ENCODE measurements around the gene PURB. TPM values are rescaled to one million over a fixed set of nuclear protein-coding genes. Genes with fewer than 3 reads are reported as not detected.

PURB gene
- total and polyA plus RNA-seq, 2 experiments from 2014 or later, result 3.1 to 27.1 TPM

DNA sequence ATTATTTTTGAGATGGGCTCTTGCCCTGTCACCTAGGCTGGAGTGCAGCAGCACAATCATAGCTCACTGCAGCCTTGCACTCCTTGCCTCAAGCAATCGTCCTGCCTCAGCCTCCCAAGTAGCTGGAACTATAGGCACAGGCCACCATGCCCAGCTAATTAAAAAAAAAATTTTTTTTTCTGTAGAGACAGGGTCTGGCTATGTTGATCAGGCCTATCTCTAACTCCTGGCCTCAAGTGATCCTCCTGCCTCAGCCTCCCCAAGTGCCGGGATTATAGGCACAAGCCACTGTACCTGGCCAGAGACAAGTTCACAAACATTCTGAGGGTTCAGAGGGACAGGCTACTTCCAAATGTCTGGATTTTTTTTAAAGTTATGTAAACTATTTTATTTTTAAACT is 32.1 kb upstream of the PURB start:
- no peak for TF ChIP-seq JUNB (IDR thresholded peaks at IDR 0.05; ENCODE audit: unreplicated experiment)
- no peak for TF ChIP-seq EZH2phosphoT487 (IDR thresholded peaks at IDR 0.05; ENCODE audit: unreplicated experiment)
- TF ChIP-seq, protein P1, sequence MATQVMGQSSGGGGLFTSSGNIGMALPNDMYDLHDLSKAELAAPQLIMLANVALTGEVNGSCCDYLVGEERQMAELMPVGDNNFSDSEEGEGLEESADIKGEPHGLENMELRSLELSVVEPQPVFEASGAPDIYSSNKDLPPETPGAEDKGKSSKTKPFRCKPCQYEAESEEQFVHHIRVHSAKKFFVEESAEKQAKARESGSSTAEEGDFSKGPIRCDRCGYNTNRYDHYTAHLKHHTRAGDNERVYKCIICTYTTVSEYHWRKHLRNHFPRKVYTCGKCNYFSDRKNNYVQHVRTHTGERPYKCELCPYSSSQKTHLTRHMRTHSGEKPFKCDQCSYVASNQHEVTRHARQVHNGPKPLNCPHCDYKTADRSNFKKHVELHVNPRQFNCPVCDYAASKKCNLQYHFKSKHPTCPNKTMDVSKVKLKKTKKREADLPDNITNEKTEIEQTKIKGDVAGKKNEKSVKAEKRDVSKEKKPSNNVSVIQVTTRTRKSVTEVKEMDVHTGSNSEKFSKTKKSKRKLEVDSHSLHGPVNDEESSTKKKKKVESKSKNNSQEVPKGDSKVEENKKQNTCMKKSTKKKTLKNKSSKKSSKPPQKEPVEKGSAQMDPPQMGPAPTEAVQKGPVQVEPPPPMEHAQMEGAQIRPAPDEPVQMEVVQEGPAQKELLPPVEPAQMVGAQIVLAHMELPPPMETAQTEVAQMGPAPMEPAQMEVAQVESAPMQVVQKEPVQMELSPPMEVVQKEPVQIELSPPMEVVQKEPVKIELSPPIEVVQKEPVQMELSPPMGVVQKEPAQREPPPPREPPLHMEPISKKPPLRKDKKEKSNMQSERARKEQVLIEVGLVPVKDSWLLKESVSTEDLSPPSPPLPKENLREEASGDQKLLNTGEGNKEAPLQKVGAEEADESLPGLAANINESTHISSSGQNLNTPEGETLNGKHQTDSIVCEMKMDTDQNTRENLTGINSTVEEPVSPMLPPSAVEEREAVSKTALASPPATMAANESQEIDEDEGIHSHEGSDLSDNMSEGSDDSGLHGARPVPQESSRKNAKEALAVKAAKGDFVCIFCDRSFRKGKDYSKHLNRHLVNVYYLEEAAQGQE (IDR thresholded peaks at IDR 0.05; ENCODE audit: unreplicated experiment), result no peak
- no peak for TF ChIP-seq STAT1 (IDR thresholded peaks at IDR 0.05; ENCODE audit: unreplicated experiment)
- TF ChIP-seq, protein P2, sequence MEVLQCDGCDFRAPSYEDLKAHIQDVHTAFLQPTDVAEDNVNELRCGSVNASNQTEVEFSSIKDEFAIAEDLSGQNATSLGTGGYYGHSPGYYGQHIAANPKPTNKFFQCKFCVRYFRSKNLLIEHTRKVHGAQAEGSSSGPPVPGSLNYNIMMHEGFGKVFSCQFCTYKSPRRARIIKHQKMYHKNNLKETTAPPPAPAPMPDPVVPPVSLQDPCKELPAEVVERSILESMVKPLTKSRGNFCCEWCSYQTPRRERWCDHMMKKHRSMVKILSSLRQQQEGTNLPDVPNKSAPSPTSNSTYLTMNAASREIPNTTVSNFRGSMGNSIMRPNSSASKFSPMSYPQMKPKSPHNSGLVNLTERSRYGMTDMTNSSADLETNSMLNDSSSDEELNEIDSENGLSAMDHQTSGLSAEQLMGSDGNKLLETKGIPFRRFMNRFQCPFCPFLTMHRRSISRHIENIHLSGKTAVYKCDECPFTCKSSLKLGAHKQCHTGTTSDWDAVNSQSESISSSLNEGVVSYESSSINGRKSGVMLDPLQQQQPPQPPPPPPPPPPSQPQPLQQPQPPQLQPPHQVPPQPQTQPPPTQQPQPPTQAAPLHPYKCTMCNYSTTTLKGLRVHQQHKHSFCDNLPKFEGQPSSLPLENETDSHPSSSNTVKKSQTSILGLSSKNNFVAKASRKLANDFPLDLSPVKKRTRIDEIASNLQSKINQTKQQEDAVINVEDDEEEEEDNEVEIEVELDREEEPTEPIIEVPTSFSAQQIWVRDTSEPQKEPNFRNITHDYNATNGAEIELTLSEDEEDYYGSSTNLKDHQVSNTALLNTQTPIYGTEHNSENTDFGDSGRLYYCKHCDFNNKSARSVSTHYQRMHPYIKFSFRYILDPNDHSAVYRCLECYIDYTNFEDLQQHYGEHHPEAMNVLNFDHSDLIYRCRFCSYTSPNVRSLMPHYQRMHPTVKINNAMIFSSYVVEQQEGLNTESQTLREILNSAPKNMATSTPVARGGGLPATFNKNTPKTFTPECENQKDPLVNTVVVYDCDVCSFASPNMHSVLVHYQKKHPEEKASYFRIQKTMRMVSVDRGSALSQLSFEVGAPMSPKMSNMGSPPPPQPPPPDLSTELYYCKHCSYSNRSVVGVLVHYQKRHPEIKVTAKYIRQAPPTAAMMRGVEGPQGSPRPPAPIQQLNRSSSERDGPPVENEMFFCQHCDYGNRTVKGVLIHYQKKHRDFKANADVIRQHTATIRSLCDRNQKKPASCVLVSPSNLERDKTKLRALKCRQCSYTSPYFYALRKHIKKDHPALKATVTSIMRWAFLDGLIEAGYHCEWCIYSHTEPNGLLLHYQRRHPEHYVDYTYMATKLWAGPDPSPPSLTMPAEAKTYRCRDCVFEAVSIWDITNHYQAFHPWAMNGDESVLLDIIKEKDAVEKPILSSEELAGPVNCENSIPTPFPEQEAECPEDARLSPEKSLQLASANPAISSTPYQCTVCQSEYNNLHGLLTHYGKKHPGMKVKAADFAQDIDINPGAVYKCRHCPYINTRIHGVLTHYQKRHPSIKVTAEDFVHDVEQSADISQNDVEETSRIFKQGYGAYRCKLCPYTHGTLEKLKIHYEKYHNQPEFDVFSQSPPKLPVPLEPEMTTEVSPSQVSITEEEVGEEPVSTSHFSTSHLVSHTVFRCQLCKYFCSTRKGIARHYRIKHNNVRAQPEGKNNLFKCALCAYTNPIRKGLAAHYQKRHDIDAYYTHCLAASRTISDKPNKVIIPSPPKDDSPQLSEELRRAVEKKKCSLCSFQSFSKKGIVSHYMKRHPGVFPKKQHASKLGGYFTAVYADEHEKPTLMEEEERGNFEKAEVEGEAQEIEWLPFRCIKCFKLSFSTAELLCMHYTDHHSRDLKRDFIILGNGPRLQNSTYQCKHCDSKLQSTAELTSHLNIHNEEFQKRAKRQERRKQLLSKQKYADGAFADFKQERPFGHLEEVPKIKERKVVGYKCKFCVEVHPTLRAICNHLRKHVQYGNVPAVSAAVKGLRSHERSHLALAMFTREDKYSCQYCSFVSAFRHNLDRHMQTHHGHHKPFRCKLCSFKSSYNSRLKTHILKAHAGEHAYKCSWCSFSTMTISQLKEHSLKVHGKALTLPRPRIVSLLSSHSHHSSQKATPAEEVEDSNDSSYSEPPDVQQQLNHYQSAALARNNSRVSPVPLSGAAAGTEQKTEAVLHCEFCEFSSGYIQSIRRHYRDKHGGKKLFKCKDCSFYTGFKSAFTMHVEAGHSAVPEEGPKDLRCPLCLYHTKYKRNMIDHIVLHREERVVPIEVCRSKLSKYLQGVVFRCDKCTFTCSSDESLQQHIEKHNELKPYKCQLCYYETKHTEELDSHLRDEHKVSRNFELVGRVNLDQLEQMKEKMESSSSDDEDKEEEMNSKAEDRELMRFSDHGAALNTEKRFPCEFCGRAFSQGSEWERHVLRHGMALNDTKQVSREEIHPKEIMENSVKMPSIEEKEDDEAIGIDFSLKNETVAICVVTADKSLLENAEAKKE (CRISPR knock-in tag; IDR thresholded peaks at IDR 0.05), result no peak
- TF ChIP-seq, protein P3, sequence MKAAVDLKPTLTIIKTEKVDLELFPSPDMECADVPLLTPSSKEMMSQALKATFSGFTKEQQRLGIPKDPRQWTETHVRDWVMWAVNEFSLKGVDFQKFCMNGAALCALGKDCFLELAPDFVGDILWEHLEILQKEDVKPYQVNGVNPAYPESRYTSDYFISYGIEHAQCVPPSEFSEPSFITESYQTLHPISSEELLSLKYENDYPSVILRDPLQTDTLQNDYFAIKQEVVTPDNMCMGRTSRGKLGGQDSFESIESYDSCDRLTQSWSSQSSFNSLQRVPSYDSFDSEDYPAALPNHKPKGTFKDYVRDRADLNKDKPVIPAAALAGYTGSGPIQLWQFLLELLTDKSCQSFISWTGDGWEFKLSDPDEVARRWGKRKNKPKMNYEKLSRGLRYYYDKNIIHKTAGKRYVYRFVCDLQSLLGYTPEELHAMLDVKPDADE (IDR thresholded peaks at IDR 0.05), result no peak
- no peak for TF ChIP-seq POLR2AphosphoS5 (IDR thresholded peaks at IDR 0.05; ENCODE audit: low read depth)
- H3K9me3 Mint-ChIP-seq, result peaks cover 3% of the 10 kb centered on the region; the same call in 2 of the 3 replicates
- Histone ChIP-seq H3K27me3 (ENCODE audit: insufficient read depth) (no peaks in the 10 kb centered on the region), H3K4me3 (no peak overlapping the region), H3F3A (replicated peaks; ENCODE audit: low read depth) (no peaks in the 10 kb centered on the region), H3K79me2 (replicated peaks; ENCODE audit: insufficient read depth) (no peaks in the 10 kb centered on the region), H3K4me1 (ENCODE audit: insufficient read depth) (no peaks in the 10 kb centered on the region), H3K4me2 (no peak overlapping the region), H3K27ac (ENCODE audit: low read depth) (no peak overlapping the region), H2AFZ (no peak overlapping the region), H3K9me2 (ENCODE audit: insufficient read depth) (no peaks in the 10 kb centered on the region), H3K36me3 (ENCODE audit: insufficient read depth) (no peaks in the 10 kb centered on the region), H4K20me1 (replicated peaks; ENCODE audit: insufficient read depth) (no peaks in the 10 kb centered on the region)
- no peaks in the 10 kb centered on the region for H3K27me3 Mint-ChIP-seq (ENCODE audit: insufficient read depth, low read depth, poor library complexity)
- DNase-seq (ENCODE audit: low spot score), result no peak
- no peak overlapping the region for H3K4me3 Mint-ChIP-seq
- peaks cover 9% of the 10 kb centered on the region for H3K4me1 Mint-ChIP-seq
- no peak for ATAC-seq
- H3K36me3 Mint-ChIP-seq (ENCODE audit: low read depth), result no peaks in the 10 kb centered on the region
- no peak overlapping the region for H3K27ac Mint-ChIP-seq

Data from GM23338 (cell line).